ENCODE results near the gene RAB25.
"Not testable (repeated sequence)": the region's sequence is repeated elsewhere in the genome, so short reads cannot be mapped to it uniquely, and the experiment has no call there.

RAB25 gene

GRCh38 chr1:156060937-156061636 lies at the start of gene RAB25:
RAB25 (plus strand) TSS chr1:156061160; CDS start chr1:156061401, 241 bp downstream.
- DNase-seq (ENCODE audit: low read depth in 4 of 4, low spot score in 1 of 4) = no peak

GRCh38 chr1:156012051-156012817 lies 48.7 kb upstream of the RAB25 start:
- DNase-seq (ENCODE audit: low read depth in 4 of 4, low spot score in 1 of 4) = no peak

GRCh38 chr1:156014829-156015228 lies 46.1 kb upstream of the RAB25 start:
- no peak for DNase-seq (ENCODE audit: low read depth in 4 of 4, low spot score in 1 of 4)

- DNase-seq (ENCODE audit: low read depth in 4 of 4, low spot score in 1 of 4) = no peak
Measured at GRCh38 chr1:156019946-156020292, 41.0 kb upstream of the RAB25 start.

- peak; percentile 57 to 84 (median 67) for DNase-seq (ENCODE audit: low read depth in 4 of 4, low spot score in 1 of 4)
Measured at GRCh38 chr1:156020293-156021092, 40.5 kb upstream of the RAB25 start, which contains the start of gene SSR2. SSR2 (minus strand) TSS chr1:156020951; CDS start chr1:156020167, 784 bp downstream.

GRCh38 chr1:156021093-156021428 lies 39.9 kb upstream of the RAB25 start:
- DNase-seq (ENCODE audit: low read depth in 4 of 4, low spot score in 1 of 4) = no peak

GRCh38 chr1:156021954-156022353 lies 39.0 kb upstream of the RAB25 start:
- DNase-seq (ENCODE audit: low read depth in 4 of 4, low spot score in 1 of 4) = no peak

GRCh38 chr1:156024801-156025200 lies 36.2 kb upstream of the RAB25 start:
- DNase-seq (ENCODE audit: low read depth in 4 of 4, low spot score in 1 of 4) = no peak

GRCh38 chr1:156025876-156026275 lies 35.1 kb upstream of the RAB25 start:
- peak in 1 of 4 experiments; percentile 5 for DNase-seq (ENCODE audit: low read depth in 4 of 4, low spot score in 1 of 4)

GRCh38 chr1:156026588-156026987 lies 34.4 kb upstream of the RAB25 start:
- no peak for DNase-seq (ENCODE audit: low read depth in 4 of 4, low spot score in 1 of 4)

- DNase-seq (ENCODE audit: low read depth in 4 of 4, low spot score in 1 of 4) = no peak
Measured at GRCh38 chr1:156033011-156033410, 27.9 kb upstream of the RAB25 start.

GRCh38 chr1:156034991-156035390 lies 26.0 kb upstream of the RAB25 start:
- not testable (repeated sequence) for DNase-seq (ENCODE audit: low read depth in 4 of 4, low spot score in 1 of 4)

GRCh38 chr1:156042828-156043227 lies 18.1 kb upstream of the RAB25 start:
- no peak for DNase-seq (ENCODE audit: low read depth in 4 of 4, low spot score in 1 of 4)

- DNase-seq (ENCODE audit: low read depth in 4 of 4, low spot score in 1 of 4) = no peak
Measured at GRCh38 chr1:156045076-156045475, 15.9 kb upstream of the RAB25 start.

- no peak for DNase-seq (ENCODE audit: low read depth in 4 of 4, low spot score in 1 of 4)
Measured at GRCh38 chr1:156048663-156049258, 12.2 kb upstream of the RAB25 start.

- DNase-seq (ENCODE audit: low read depth in 4 of 4, low spot score in 1 of 4) = no peak
Measured at GRCh38 chr1:156050376-156050775, 10.6 kb upstream of the RAB25 start.

- DNase-seq (ENCODE audit: low read depth in 4 of 4, low spot score in 1 of 4) = no peak
Measured at GRCh38 chr1:156051011-156051725, 9.8 kb upstream of the RAB25 start.

GRCh38 chr1:156052862-156053767 lies 7.8 kb upstream of the RAB25 start:
- peak; percentile 36 to 72 (median 51) for DNase-seq (ENCODE audit: low read depth in 4 of 4, low spot score in 1 of 4)

GRCh38 chr1:156053768-156054499 lies 7.0 kb upstream of the RAB25 start, which contains the start of gene UBQLN4:
UBQLN4 (minus strand) TSS chr1:156053798; CDS start chr1:156053701, 97 bp downstream.
- peak; percentile 64 to 81 (median 76) for DNase-seq (ENCODE audit: low read depth in 4 of 4, low spot score in 1 of 4)

Data from stimulated activated CD4-positive, alpha-beta T cell treated with anti-CD3 and anti-CD28 coated beads, Interleukin-1b, Interleukin-23, amount 100 ng/mL, for 24 hours (primary cell).